ENCODE measurements around the gene CASZ1.

DNA sequence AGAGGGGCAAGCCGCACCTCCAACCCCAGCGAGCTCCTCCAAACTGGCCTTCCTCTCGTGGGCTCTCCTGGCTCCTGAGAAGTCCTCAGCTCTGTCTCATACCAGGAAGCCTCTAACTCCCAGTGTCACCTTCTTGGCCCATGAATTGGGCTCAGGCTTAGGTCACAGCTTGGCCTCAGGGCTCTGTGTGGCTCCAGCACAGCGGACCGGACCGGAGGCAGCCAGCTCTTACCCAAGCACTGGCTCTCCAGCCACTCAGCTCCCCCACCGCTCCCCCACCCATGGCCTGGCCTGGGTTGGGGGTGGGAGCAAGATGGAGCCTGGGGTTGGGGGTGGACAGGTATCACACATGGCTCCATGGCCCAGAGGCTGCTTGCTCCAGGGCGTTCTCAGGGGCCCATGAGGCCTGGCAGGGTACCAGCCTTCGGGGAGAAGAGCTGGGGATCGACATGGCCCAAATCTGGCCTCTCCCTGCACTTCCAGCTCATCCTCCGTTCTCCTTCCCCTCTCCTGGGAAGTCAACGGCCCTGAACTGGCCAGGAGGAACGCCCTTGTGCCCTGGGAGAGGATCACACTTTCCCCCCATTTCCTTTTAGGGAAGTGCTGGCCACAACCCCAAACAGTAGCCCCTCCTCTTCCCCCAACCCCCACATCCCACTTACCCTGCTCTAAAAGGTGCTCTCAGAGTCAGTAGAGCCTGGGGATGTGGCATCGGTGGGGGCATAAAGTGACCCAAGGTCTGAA, 97.5 kb downstream of the CASZ1 start:
- TF ChIP-seq CTCF (IDR thresholded peaks at IDR 0.05): no peak
- no peak for TF ChIP-seq POLR2A (IDR thresholded peaks at IDR 0.05)

Data from testis (tissue), 2 donors.